Activated CD4-positive, alpha-beta T cell treated with anti-CD3 and anti-CD28 coated beads for 48 hours (primary cell): ENCODE data around the gene LMF1.
"Not testable (repeated sequence)": the region's sequence is repeated elsewhere in the genome, so short reads cannot be mapped to it uniquely, and the experiment has no call there.

ENCODE experiments used
- DNase-seq: peaks from one replicate; pipeline ENCODE4 v3.0.0-alpha.2; 2020

Gene LMF1

DNA sequence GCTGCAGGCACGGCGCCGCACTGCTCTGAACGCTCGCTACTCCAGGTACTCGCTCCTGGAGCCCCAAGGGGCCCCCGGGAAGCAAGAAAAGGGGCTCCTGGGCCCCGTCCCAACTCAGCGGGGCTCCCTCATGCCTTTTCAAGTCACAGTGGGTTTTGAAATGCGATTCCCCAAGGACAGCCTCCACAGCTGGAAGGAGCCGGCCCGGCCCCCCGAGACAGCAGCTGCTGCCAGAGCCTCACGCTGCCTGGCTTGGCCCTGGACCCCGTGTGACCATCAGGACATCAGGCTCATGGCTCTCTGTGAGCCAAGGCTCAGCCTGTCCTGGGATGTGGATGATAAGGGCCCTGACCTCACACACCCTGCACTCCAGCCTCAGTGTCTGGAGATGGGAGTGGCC is 80.6 kb downstream of the LMF1 start:
- no peak for DNase-seq

DNA sequence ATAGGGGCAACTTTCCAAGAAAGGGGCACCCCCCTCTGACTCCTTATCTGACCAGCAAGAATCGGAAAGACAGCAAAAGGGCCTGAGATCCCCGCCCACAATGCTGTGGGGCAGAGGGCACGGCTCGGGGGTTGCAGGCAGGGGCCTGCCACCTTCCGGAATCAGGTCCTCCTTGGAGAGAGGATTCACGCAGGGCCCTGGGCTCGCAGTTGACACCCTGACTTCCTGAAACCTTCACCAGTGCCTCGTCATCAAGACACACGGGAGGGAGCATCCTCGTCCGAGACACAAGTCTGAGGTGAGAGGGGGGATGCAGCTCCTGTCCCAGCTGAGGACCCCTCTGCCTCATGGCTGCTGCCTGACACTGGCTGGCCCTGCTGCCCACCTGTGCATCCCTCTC is 81.2 kb downstream of the LMF1 start:
- DNase-seq, result no peak

DNA sequence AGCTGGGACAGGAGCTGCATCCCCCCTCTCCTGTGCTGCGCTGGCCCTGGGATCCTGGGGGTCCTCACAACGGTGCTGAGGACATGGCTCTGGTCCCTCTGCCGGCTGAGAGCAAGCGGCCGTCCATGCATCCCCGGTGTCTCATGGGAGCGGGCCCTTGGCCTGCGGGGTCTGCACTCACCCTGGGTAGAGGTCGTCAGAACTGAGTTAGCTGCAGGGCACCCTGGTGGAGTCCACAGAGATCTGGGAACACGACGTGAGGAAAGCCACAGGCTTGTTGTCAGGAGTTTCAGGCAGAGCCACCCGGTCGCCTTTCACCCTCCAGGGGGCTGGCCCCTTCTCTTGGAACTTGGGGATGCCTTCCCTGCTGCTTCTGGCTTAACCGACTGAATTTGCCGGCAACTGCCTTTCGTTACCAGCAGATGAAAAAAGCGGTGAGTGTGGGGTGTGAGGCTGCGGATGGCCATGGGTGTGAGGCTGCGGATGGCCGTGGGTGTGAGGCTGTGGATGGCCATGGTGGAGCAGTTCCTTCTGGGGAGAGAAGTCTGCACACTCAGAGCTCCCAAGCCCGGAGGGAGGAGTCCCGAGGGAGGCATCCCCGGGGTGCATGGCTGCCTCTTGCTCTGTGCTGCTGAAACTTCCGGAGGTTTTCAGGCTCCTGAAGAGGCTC is 81.7 kb downstream of the LMF1 start:
- no peak for DNase-seq

DNA sequence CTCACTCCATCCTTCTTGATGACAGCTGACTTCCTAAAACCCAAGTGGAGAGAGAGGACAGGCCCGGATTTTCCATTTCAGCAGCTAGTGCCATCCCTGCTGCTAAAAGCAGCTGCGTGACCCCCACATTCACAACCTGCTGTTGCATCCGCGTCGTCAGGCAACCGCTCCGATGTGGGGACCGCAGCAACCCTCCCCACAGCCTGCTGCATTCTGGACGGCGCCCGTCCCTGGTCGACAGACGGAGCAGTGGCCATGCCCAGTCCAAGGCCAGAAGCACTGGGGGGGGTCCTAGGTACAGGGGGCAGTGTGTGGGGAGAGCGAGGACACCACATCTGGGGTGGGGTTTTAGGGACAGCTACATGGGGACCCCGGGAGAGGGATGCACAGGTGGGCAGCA is 82.3 kb downstream of the LMF1 start:
- DNase-seq, result not testable (repeated sequence)

DNA sequence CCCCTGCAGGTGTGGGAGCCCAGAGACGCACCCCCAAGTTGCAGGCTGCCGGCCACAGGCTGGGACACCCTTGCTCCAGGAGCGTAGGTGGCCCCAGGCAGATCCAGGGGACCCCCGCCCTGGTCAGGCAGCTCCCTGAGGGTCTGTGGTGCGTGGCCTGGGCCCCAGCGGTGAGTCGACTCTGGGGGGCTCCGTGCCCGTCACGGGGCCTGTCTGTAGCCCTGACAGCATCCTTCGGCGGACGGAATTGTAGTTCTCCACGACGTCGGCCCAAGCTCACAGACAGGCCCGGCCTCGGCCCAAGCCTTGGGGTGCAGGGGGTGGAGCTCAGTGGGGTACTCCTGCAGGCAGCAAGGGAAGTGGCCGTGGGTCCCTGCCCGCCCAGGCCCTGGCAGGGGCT is 82.9 kb downstream of the LMF1 start:
- DNase-seq, result no peak

DNA sequence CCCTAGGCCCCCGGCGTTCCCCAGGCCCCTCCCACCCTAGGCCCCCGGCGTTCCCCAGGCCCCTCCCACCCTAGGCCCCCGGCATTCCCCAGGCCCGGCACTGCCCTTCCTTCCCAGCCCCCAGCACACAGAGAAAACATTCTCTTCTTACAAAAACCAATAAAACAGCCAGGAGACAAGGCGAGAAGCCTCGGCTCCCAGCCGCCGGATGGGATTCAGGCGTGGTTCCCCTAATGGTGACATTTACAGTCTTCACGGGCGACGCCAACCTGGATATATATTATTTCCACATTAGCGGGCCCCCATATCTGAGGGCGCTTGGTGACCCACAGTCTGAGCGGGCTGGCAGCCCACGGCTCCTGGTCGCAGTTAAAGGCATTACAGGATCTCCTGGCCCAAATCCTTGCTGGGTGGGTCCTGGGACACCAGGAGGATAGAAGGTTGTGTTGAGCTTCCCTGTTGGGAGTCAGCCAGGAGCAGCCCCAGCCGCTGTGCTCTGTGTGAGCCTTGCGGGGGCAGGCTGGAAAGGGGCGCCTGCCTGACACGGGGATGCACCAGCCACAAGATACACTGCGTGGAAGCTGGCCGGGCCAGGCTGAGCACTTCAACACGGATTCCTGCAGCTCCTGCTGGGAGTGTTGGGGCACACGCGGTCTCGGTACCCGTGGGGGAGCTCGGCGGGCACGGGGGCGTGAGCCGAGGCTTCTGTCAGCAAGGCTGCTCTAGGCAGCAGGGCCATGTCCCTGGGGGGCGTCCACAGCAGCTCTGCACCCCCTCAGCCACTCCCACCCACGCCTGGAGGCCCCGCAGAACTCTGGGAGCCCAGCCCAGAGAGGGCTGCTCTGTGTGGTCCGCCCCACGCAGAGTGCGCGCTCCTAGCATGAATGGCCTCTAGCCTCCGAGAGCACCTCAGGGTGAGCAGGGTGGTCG is 83.7 kb downstream of the LMF1 start:
- DNase-seq, result no peak

DNA sequence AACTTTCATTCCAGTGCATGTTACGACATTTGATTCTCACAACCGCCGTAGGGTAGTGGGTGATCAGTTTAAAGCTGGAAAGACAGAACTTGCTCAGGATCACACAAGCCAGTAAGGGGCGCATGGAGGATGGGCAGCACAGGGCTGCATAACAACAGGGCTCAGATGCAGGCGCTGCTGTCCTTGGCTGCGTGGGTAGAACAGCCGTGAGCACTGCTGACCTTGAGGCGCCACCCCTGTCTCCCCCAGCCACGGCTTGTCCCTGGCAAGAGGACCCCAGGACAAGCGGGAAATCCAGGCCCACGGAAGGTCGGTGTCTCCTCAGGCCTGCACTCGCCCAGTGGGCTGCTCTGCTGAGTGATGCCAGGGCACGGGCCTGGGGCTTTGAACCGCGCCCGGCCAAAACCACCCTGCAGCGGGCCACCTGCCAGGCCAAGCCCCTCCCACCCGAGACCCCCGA is 84.7 kb downstream of the LMF1 start:
- DNase-seq, result no peak

DNA sequence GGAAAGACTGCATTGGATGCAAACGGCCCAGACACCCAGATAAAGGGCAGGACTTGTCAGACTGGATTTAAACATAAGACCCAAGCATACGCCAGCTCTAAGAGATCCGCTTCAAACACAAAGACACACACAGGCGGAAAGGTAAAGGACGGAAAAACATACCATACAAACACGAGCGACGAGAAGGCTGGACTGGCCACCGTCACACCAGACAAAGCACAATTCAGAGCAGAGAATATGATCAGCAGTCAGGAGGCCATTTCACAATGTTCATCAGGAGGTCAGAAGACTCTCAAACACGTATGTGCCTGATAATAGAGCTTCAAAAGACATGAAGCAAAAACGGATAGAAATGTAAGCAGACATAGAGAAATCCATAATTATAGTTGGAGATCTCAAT is 85.4 kb downstream of the LMF1 start:
- DNase-seq, result no peak

DNA sequence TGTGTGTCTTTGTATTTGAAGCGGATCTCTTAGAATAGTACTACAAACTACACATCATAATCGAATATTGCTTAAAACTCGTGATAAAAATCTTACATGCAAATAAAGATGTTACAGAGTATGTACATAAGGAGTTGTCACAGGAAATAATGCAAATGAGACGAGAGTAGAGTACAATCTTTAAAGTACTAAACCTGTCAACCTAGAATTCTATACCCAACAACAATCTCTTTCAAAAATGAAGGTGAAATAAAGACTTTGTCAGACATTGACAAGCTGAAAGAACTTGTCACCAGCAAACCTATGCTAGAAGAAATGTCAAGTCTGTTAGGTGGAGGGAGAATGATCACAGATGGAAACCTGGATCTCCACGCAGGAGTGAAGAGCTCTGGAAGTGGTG is 86.6 kb downstream of the LMF1 start:
- no peak for DNase-seq

DNA sequence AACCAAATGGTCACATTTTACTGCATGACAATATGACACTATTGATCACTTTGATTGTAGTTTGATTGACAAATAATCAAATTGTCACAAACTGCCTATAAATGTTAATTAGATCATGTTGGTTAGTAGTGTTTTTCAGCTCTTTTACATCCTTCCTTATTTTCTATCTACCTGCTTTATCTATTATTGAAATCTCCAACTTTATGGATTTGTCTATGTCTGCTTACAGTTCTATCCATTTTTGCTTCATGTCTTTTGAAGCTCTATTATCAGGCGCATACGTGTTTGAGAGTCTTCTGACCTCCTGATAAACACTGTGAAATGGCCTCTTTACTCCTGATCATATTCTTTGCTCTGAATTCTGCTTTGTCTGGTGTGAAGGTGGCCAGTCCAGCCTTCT is 87.0 kb downstream of the LMF1 start:
- DNase-seq, result no peak

DNA sequence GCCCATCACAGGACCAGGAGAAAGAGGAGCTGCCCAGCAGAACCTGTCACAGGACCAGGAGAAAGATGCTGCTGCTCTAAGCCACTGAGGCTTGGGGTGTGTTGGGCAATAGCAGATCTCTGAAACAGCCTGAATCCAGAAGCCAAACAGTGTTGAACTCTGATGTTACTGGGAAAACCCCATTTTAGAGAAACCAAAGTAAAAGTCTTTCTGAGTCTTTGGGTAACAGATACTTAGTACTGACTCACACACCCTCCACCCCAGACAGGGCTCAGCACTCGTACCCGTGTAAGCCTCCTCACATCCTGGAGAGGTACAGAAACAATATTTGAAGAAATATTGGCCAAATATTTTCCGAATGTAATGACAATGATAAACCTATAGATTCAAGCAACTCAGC is 87.4 kb downstream of the LMF1 start:
- no peak for DNase-seq

DNA sequence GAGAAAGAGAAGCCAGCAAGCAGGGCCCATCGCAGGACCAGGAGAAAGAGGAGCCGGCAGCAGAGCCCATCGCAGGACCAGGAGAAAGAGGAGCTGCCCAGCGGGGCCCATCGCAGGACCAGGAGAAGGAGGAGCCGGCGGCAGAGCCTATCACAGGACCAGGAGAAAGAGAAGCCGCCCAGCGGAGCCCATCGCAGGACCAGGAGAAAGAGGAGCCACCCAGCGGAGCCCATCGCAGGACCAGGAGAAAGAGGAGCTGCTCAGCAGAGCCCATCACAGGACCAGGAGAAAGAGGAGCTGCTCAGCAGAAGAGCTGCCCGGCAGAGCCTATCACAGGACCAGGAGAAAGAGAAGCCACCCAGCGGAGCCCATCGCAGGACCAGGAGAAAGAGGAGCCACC is 88.1 kb downstream of the LMF1 start:
- not testable (repeated sequence) for DNase-seq

DNA sequence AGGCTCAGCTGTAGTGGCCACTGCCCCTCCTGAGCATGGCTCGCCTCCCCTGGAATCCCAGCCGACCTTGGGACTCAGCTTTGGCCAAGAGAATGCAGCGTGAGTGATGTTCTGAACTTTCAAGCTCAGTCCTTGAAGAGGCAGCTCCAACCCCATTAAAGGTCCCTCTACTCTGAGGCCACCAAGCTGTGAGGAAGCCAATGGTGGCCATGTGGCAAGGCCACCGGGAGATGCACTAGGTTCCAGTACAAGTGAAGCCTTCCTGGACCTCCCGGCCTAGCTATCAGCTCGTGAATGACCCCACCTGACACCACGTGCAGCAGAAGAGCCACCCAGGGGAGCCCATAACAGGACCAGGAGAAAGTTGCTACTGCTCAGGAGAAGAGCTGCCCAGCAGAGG is 88.5 kb downstream of the LMF1 start:
- DNase-seq, result no peak

DNA sequence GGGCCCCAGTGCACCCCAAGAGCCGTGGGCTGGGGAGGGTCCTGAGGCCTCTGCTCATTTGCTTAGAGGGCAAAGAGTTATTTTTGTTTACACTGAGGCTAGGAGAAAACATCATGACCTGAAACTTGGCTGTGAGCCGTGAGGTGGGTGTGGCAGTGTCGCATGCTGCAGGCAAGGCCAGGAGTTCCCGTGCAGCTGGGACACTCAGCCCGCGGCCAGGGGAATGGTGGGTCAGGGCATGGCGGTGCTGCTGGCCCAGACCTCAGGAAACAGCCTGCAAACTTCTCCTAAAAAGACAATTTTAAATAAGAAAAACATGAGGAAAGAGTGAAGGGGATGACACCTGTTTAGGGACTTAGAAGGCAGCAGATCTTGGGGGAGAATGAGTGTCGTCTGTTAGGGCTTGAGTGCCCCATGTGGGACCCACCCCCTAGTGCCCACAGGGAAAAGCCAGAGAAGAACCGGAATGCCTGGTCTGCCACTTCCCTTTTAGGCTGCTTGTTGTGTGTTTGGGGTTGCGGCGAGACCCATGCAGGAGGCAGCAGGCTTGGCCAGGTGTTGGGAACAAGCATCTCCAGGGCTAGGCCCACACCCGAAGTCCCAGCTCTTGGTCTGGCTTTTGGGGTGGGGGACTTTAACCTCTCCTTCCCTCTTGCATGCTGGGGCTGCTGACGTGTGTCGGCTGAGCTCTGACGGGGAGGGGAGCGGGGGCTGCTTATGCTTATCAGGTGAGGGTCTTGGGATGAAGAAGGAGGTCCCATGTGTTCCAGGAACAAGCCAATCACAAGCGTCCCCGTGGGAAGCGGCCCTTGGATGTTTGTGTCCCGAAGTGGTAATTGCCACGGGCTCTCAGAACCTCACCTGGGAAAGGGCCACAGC is 89.3 kb downstream of the LMF1 start:
- no peak for DNase-seq

DNA sequence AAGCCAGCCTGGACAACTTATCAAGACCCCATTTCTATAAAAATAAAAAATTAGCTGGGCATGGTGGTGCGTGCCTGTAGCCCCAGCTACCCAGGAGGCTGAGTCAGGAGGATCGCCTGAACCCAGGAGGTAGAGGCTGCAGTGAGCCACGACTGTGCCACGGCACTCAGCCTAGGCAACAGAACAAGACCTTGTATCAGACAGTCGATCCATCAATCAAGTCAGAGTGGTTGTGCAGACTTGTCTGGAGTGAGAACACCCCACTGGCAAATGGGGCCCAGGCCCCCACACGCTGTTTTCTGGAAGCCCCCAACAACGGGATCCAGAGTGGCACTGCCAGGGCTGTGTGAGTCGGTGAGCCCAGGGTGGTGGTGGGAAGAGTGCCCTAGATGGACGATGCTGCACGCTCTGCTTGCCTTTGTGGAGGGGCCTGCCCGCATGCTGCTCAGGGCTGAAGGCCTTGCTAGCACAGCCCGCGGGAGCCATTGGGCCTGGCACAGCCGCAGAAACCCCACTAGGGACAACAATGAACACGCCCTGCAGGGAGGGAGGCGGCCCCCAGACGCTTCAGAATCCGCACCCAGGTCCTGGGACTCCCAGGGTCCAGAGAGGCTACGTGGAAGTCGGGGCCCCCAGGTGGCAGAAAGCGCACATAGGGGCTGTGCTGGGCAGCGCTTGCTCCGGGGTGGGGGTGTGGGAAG is 90.2 kb downstream of the LMF1 start:
- no peak for DNase-seq

DNA sequence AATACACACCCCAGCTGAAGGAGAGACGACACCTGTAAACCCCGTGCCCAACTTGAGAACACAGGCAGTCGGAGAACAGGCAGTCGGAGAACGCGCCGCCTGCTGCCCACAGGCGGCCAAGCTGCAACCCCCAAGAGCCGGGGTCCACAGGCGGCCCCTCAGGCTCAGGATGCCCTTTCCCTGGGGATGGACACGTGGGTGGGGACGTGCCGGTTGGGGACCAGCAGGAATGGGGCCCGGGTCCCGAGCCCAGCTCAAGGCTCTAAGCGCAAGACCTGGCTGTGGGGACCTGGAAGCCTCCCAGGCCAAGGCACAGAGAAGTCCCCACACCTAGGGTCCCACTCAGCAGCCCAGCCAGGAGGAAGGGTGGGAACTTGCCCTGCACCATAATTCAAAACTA is 90.8 kb downstream of the LMF1 start:
- no peak for DNase-seq

DNA sequence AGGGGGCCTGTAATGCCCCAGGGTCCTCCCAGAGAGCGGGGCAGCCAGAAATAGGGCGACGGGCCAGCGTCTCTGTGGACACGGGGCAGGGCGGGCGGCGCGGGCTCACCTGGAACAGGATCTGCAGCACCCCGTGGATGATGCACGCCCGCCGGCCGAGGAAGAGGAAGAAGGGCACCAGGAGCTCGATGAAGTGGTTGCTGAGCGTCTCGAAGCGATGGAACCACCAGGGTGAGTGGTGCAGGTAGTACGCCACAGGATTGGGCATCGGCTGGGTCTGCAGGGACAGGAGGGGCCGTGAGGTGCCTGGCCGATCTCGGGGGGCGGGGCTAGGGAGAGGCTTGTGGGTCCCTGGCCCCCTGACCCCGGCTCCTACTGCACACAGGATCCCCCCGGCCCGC is 91.3 kb downstream of the LMF1 start:
- DNase-seq, result no peak

DNA sequence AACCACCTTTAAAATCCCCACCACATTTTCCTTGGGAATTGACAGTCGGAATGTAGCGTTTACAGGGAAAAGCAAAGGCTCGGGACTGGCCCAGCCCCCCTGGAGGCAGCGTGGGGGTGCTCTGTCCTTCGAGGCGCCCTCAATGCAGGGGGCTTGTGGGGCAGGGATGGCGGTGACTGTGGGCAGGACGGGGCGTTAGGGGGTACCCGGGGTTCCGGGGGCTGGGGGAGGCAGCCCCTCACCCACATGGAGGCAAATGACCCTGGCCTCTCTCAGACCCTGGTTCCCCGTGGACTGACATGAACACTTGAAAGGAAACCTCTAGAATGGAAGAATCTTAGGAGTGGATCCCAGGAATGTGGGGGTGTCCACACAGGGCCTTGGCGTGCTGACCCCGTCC is 91.9 kb downstream of the LMF1 start:
- DNase-seq, result no peak

DNA sequence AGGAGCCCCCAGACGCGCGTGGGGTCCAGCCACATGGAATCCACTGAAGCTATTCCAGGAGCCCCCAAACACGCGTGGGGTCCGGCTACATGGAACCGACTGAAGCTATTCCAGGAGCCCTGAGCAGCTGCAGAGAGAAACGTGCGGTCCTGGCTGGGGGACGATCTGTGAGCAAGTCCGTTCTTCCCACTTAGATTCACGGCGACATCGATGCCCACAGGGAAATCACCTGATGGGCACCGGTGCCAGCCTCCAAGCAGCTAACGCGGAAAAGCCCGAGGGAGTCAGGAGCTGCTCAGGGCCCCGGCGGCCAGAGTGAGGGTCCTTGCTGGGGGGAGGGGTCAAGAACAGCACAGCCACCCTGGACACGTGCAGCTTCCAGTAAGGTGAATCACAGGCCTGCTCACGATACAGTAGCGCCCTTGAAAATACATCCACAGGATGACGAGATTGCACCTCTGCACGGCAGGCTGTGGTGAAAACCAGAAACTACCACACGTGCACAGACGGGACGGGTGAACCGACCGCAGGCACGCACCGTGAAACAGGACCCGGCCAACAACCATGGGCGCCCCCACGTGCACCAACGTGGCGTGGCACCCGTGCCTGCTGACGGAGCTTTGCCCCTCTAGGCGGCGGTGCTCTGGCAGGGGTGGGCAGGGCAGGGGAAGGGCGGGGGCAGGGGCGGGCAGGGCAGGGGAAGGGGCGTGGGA is 92.6 kb downstream of the LMF1 start:
- peak; percentile 61 for DNase-seq

DNA sequence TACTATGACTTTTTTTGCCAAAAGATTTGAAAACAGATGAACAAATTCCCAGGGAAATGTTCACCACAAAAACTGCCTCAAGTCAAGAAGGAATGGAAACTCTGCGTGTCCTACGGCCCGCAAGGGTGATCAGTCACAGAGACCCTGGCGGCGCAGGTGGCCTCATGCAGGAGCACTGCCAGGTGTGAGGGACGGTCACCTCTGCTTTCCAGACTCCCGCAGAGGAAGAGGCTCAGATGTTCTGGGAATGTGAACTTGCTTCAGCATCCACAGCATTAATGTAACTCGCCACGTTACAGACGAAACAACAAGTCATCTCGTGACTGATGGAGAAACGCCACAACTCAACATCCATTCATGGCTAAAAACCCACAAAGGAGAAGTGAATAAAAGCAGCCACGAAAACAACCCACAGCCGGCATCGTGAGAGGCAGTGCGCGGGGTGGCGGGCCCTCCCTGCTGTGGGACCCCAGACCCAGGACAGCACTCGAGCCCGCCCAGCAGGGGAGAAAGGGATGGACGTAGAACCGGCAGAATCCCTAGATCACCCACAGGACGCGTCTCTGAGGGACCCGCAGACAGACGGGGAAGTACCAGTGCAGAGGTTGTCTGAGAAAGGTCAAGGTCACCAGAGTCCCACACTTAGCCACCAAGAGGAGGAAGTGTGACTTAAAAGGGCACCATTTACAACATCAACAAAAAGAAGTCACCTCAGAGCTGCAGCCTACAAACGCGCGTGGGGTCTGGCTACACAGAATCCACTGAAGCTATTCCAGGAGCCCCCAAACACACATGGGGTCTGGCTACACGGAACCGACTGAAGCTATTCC is 93.3 kb downstream of the LMF1 start:
- no peak for DNase-seq
